DND-41 (cell line): ENCODE results near the gene CACNA2D3.

Experiments
- EZH2 ChIP-seq: IDR thresholded peaks from 3 replicates; pipeline ENCODE4 v1.6.1; 2012; ENCODE audit warnings: borderline replicate concordance, low read depth, mild to moderate bottlenecking, moderate library complexity, low read length, inconsistent platforms; ENCODE audit not compliant: severe bottlenecking
- TF ChIP-seq, protein P1 (sequence below): IDR thresholded peaks from 2 replicates; pipeline ENCODE4 v1.5.1; 2012; ENCODE audit warnings: borderline replicate concordance, low read length, moderate library complexity, mild to moderate bottlenecking; ENCODE audit not compliant: poor library complexity, severe bottlenecking; ENCODE audit errors: extremely low read depth

GRCh38 chr3:54905261-54905888 is 783.0 kb downstream of the CACNA2D3 start:
- TF ChIP-seq, protein P1, sequence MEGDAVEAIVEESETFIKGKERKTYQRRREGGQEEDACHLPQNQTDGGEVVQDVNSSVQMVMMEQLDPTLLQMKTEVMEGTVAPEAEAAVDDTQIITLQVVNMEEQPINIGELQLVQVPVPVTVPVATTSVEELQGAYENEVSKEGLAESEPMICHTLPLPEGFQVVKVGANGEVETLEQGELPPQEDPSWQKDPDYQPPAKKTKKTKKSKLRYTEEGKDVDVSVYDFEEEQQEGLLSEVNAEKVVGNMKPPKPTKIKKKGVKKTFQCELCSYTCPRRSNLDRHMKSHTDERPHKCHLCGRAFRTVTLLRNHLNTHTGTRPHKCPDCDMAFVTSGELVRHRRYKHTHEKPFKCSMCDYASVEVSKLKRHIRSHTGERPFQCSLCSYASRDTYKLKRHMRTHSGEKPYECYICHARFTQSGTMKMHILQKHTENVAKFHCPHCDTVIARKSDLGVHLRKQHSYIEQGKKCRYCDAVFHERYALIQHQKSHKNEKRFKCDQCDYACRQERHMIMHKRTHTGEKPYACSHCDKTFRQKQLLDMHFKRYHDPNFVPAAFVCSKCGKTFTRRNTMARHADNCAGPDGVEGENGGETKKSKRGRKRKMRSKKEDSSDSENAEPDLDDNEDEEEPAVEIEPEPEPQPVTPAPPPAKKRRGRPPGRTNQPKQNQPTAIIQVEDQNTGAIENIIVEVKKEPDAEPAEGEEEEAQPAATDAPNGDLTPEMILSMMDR, result no peak
- no peak for TF ChIP-seq EZH2
